HEK293 (cell line): ENCODE results near the gene INCA1.

Source experiments
- BCL11B ChIP-seq: fragments of 450-650 bp; formaldehyde crosslinking; IDR thresholded peaks from 2 replicates; pipeline ENCODE4 v1.5.1; 2016; ENCODE audit warnings: low read depth, missing biosample characterization, missing genetic modification characterization
- GLI2 ChIP-seq: fragments of 450-650 bp; formaldehyde crosslinking; IDR thresholded peaks from 2 replicates; pipeline ENCODE4; 2017; ENCODE audit warnings: missing biosample characterization, missing genetic modification characterization, low read depth, borderline replicate concordance
- HOXD13 ChIP-seq: sonication (generic); formaldehyde crosslinking; IDR thresholded peaks from 2 replicates; pipeline ENCODE4 v1.8.0; 2022; ENCODE audit warnings: missing genetic modification reagents, borderline replicate concordance
- KLF1 ChIP-seq: fragments of 450-650 bp; formaldehyde crosslinking; IDR thresholded peaks from 2 replicates; pipeline ENCODE4 v1.5.1; 2016; ENCODE audit warnings: missing biosample characterization, missing genetic modification characterization
- SCRT2 ChIP-seq: fragments of 450-650 bp; formaldehyde crosslinking; IDR thresholded peaks from 2 replicates; pipeline ENCODE4 v1.5.1; 2016; ENCODE audit warnings: missing biosample characterization, missing genetic modification characterization
- ZBTB26 ChIP-seq: fragments of 450-650 bp; formaldehyde crosslinking; optimal IDR thresholded peaks from 2 replicates; pipeline ENCODE3; 2016; ENCODE audit warnings: missing biosample characterization, mild to moderate bottlenecking, missing genetic modification characterization
- ZBTB8A ChIP-seq: fragments of 450-650 bp; formaldehyde crosslinking; IDR thresholded peaks from 2 replicates; pipeline ENCODE4 v1.5.1; 2016; ENCODE audit warnings: missing biosample characterization, missing genetic modification characterization
- ZEB2 ChIP-seq: fragments of 450-650 bp; formaldehyde crosslinking; IDR thresholded peaks from 2 replicates; pipeline ENCODE4 v1.5.1; 2016; ENCODE audit warnings: missing biosample characterization, missing genetic modification characterization
- ZFHX2 ChIP-seq: fragments of 450-650 bp; formaldehyde crosslinking; conservative IDR thresholded peaks from 2 replicates; pipeline ENCODE4 v1.5.1; 2016; ENCODE audit warnings: missing biosample characterization, missing genetic modification characterization
- ZNF112 ChIP-seq: fragments of 450-650 bp; formaldehyde crosslinking; IDR thresholded peaks from 2 replicates; pipeline ENCODE4 v1.5.0; 2017; ENCODE audit warnings: missing biosample characterization, missing genetic modification characterization
- ZNF138 ChIP-seq: fragments of 450-650 bp; formaldehyde crosslinking; IDR thresholded peaks from 2 replicates; pipeline ENCODE4 v1.5.1; 2016; ENCODE audit warnings: missing biosample characterization, missing genetic modification characterization, borderline replicate concordance
- ZNF16 ChIP-seq: fragments of 450-650 bp; formaldehyde crosslinking; IDR thresholded peaks from 2 replicates; pipeline ENCODE4 v1.5.1; 2016; ENCODE audit warnings: low read depth, missing biosample characterization, missing genetic modification characterization
- ZNF169 ChIP-seq: fragments of 450-650 bp; formaldehyde crosslinking; IDR thresholded peaks from 2 replicates; pipeline ENCODE4 v1.5.1; 2016; ENCODE audit warnings: missing biosample characterization, missing genetic modification characterization
- ZNF23 ChIP-seq: fragments of 450-650 bp; formaldehyde crosslinking; IDR thresholded peaks from 2 replicates; pipeline ENCODE4 v1.5.1; 2016; ENCODE audit warnings: missing biosample characterization, missing genetic modification characterization, borderline replicate concordance
- ZNF24 ChIP-seq: fragments of 450-650 bp; formaldehyde crosslinking; IDR thresholded peaks from 2 replicates; pipeline ENCODE4 v1.5.1; 2016; ENCODE audit warnings: missing biosample characterization, missing genetic modification characterization
- ZNF324 ChIP-seq: fragments of 450-650 bp; formaldehyde crosslinking; IDR thresholded peaks from 2 replicates; pipeline ENCODE4 v1.5.1; 2016; ENCODE audit warnings: missing biosample characterization, missing genetic modification characterization
- ZNF394 ChIP-seq: fragments of 450-650 bp; formaldehyde crosslinking; IDR thresholded peaks from 2 replicates; pipeline ENCODE4 v1.5.1; 2016; ENCODE audit warnings: missing biosample characterization, missing genetic modification characterization, mild to moderate bottlenecking, moderate library complexity, borderline replicate concordance
- ZNF530 ChIP-seq: fragments of 450-650 bp; formaldehyde crosslinking; IDR thresholded peaks from 2 replicates; pipeline ENCODE4 v1.5.1; 2016; ENCODE audit warnings: low read depth, missing biosample characterization, missing genetic modification characterization
- ZNF558 ChIP-seq: fragments of 450-650 bp; formaldehyde crosslinking; IDR thresholded peaks from 2 replicates; pipeline ENCODE4 v1.5.1; 2016; ENCODE audit warnings: missing biosample characterization, missing genetic modification characterization
- ZNF654 ChIP-seq: fragments of 450-650 bp; formaldehyde crosslinking; IDR thresholded peaks from 2 replicates; pipeline ENCODE4 v1.5.1; 2016; ENCODE audit warnings: low read depth, missing biosample characterization, missing genetic modification characterization
- ZXDB ChIP-seq: fragments of 450-650 bp; formaldehyde crosslinking; IDR thresholded peaks from 2 replicates; pipeline ENCODE4 v1.5.1; 2016; ENCODE audit warnings: missing biosample characterization, missing genetic modification characterization
- TF ChIP-seq, protein P1 (sequence below): fragments of 450-650 bp; formaldehyde crosslinking; IDR thresholded peaks from 2 replicates; pipeline ENCODE4 v1.5.1; 2016; ENCODE audit warnings: missing biosample characterization, missing genetic modification characterization
- TF ChIP-seq, protein P2 (sequence below): fragments of 450-650 bp; formaldehyde crosslinking; IDR thresholded peaks from 2 replicates; pipeline ENCODE4 v1.5.1; 2016; ENCODE audit warnings: missing biosample characterization, missing genetic modification characterization
- TF ChIP-seq, protein P3 (sequence below): fragments of 450-650 bp; formaldehyde crosslinking; IDR thresholded peaks from 2 replicates; pipeline ENCODE4 v1.5.1; 2016; ENCODE audit warnings: missing biosample characterization, missing genetic modification characterization, borderline replicate concordance
- TF ChIP-seq, protein P4 (sequence below): IDR thresholded peaks from 2 replicates; pipeline ENCODE4 v1.6.1; 2011; ENCODE audit warnings: mild to moderate bottlenecking, low read depth, low read length, borderline replicate concordance
- TF ChIP-seq, protein P5 (sequence below): fragments of 450-650 bp; formaldehyde crosslinking; IDR thresholded peaks from 2 replicates; pipeline ENCODE4 v1.5.1; 2016; ENCODE audit warnings: missing biosample characterization, missing genetic modification characterization

The INCA1 gene

GRCh38 chr17:4969047-4969550 is 28.2 kb downstream of the INCA1 start (continued):
- TF ChIP-seq, protein P1, sequence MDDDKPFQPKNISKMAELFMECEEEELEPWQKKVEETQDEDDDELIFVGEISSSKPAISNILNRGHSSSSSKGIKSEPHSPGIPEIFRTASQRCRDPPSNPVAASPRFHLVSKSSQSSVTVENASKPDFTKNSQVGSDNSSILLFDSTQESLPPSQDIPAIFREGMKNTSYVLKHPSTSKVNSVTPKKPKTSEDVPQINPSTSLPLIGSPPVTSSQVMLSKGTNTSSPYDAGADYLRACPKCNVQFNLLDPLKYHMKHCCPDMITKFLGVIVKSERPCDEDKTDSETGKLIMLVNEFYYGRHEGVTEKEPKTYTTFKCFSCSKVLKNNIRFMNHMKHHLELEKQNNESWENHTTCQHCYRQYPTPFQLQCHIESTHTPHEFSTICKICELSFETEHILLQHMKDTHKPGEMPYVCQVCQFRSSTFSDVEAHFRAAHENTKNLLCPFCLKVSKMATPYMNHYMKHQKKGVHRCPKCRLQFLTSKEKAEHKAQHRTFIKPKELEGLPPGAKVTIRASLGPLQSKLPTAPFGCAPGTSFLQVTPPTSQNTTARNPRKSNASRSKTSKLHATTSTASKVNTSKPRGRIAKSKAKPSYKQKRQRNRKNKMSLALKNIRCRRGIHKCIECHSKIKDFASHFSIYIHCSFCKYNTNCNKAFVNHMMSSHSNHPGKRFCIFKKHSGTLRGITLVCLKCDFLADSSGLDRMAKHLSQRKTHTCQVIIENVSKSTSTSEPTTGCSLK (tag by site-specific recombination): no peak
- TF ChIP-seq SCRT2 (tag by site-specific recombination) (peak; percentile 65), ZBTB8A (tag by site-specific recombination) (no peak), ZNF394 (tag by site-specific recombination) (peak; percentile 29; the same call in 1 of the 2 replicates), HOXD13 (no peak), ZNF324 (tag by site-specific recombination) (0 out of 2 replicates have a peak, but pooled peaks have one; percentile 52), ZNF23 (no peak), ZNF654 (tag by site-specific recombination) (no peak), GLI2 (tag by site-specific recombination) (no peak), ZNF169 (tag by site-specific recombination) (no peak), ZFHX2 (tag by site-specific recombination) (peak; percentile 84), ZNF558 (0 out of 2 replicates have a peak, but pooled peaks have one; percentile 24), ZXDB (tag by site-specific recombination) (no peak), ZNF138 (tag by site-specific recombination) (no peak), KLF1 (tag by site-specific recombination) (no peak), ZBTB26 (tag by site-specific recombination) (no peak), ZNF16 (tag by site-specific recombination) (no peak), ZNF530 (peak; percentile 42; the same call in 1 of the 2 replicates), ZEB2 (tag by site-specific recombination) (peak; percentile 26; the same call in 1 of the 2 replicates), ZNF24 (no peak), ZNF112 (tag by site-specific recombination) (no peak), BCL11B (tag by site-specific recombination) (no peak)
- TF ChIP-seq, protein P2, sequence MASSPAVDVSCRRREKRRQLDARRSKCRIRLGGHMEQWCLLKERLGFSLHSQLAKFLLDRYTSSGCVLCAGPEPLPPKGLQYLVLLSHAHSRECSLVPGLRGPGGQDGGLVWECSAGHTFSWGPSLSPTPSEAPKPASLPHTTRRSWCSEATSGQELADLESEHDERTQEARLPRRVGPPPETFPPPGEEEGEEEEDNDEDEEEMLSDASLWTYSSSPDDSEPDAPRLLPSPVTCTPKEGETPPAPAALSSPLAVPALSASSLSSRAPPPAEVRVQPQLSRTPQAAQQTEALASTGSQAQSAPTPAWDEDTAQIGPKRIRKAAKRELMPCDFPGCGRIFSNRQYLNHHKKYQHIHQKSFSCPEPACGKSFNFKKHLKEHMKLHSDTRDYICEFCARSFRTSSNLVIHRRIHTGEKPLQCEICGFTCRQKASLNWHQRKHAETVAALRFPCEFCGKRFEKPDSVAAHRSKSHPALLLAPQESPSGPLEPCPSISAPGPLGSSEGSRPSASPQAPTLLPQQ (tag by site-specific recombination): 0 out of 2 replicates have a peak, but pooled peaks have one; percentile 16
- TF ChIP-seq, protein P3, sequence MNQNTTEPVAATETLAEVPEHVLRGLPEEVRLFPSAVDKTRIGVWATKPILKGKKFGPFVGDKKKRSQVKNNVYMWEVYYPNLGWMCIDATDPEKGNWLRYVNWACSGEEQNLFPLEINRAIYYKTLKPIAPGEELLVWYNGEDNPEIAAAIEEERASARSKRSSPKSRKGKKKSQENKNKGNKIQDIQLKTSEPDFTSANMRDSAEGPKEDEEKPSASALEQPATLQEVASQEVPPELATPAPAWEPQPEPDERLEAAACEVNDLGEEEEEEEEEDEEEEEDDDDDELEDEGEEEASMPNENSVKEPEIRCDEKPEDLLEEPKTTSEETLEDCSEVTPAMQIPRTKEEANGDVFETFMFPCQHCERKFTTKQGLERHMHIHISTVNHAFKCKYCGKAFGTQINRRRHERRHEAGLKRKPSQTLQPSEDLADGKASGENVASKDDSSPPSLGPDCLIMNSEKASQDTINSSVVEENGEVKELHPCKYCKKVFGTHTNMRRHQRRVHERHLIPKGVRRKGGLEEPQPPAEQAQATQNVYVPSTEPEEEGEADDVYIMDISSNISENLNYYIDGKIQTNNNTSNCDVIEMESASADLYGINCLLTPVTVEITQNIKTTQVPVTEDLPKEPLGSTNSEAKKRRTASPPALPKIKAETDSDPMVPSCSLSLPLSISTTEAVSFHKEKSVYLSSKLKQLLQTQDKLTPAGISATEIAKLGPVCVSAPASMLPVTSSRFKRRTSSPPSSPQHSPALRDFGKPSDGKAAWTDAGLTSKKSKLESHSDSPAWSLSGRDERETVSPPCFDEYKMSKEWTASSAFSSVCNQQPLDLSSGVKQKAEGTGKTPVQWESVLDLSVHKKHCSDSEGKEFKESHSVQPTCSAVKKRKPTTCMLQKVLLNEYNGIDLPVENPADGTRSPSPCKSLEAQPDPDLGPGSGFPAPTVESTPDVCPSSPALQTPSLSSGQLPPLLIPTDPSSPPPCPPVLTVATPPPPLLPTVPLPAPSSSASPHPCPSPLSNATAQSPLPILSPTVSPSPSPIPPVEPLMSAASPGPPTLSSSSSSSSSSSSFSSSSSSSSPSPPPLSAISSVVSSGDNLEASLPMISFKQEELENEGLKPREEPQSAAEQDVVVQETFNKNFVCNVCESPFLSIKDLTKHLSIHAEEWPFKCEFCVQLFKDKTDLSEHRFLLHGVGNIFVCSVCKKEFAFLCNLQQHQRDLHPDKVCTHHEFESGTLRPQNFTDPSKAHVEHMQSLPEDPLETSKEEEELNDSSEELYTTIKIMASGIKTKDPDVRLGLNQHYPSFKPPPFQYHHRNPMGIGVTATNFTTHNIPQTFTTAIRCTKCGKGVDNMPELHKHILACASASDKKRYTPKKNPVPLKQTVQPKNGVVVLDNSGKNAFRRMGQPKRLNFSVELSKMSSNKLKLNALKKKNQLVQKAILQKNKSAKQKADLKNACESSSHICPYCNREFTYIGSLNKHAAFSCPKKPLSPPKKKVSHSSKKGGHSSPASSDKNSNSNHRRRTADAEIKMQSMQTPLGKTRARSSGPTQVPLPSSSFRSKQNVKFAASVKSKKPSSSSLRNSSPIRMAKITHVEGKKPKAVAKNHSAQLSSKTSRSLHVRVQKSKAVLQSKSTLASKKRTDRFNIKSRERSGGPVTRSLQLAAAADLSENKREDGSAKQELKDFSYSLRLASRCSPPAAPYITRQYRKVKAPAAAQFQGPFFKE: no peak
- TF ChIP-seq, protein P4, sequence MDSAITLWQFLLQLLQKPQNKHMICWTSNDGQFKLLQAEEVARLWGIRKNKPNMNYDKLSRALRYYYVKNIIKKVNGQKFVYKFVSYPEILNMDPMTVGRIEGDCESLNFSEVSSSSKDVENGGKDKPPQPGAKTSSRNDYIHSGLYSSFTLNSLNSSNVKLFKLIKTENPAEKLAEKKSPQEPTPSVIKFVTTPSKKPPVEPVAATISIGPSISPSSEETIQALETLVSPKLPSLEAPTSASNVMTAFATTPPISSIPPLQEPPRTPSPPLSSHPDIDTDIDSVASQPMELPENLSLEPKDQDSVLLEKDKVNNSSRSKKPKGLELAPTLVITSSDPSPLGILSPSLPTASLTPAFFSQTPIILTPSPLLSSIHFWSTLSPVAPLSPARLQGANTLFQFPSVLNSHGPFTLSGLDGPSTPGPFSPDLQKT: no peak
- TF ChIP-seq, protein P5, sequence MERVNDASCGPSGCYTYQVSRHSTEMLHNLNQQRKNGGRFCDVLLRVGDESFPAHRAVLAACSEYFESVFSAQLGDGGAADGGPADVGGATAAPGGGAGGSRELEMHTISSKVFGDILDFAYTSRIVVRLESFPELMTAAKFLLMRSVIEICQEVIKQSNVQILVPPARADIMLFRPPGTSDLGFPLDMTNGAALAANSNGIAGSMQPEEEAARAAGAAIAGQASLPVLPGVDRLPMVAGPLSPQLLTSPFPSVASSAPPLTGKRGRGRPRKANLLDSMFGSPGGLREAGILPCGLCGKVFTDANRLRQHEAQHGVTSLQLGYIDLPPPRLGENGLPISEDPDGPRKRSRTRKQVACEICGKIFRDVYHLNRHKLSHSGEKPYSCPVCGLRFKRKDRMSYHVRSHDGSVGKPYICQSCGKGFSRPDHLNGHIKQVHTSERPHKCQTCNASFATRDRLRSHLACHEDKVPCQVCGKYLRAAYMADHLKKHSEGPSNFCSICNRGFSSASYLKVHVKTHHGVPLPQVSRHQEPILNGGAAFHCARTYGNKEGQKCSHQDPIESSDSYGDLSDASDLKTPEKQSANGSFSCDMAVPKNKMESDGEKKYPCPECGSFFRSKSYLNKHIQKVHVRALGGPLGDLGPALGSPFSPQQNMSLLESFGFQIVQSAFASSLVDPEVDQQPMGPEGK (tag by site-specific recombination): peak; percentile 65
